Activated CD4-positive, alpha-beta T cell treated with anti-CD3 and anti-CD28 coated beads, Interleukin-2, Interleukin-4, amounts not matched to agents 100 ng/mL and 50 ng/mL, durations not matched to agents 16 hours and 8 hours (primary cell): ENCODE measurements around the gene ENTPD8.
"Not testable (repeated sequence)": the region's sequence is repeated elsewhere in the genome, so short reads cannot be mapped to it uniquely, and the experiment has no call there.

Experiments used
- DNase-seq: peaks from one replicate; pipeline ENCODE4 v3.0.0-alpha.2; 2020; ENCODE audit warnings: low spot score

Gene ENTPD8

GRCh38 chr9:137475666-137476065 lies 34.5 kb upstream of the ENTPD8 start:
- no peak for DNase-seq

GRCh38 chr9:137474271-137474670 lies 33.1 kb upstream of the ENTPD8 start:
- no peak for DNase-seq

GRCh38 chr9:137470785-137471184 lies 29.6 kb upstream of the ENTPD8 start:
- no peak for DNase-seq

GRCh38 chr9:137467896-137468295 lies 26.7 kb upstream of the ENTPD8 start:
- DNase-seq = no peak

GRCh38 chr9:137467161-137467581 lies 26.0 kb upstream of the ENTPD8 start:
- DNase-seq = no peak

- DNase-seq = not testable (repeated sequence)
Measured at GRCh38 chr9:137466389-137467085, 25.4 kb upstream of the ENTPD8 start.

- no peak for DNase-seq
Measured at GRCh38 chr9:137465720-137466388, 24.7 kb upstream of the ENTPD8 start.

GRCh38 chr9:137465000-137465719 lies 24.0 kb upstream of the ENTPD8 start:
- no peak for DNase-seq

- no peak for DNase-seq
Measured at GRCh38 chr9:137464291-137464999, 23.3 kb upstream of the ENTPD8 start.

GRCh38 chr9:137463931-137464290 lies 22.8 kb upstream of the ENTPD8 start:
- no peak for DNase-seq

- no peak for DNase-seq
Measured at GRCh38 chr9:137462986-137463930, 22.1 kb upstream of the ENTPD8 start.

- DNase-seq = no peak
Measured at GRCh38 chr9:137462396-137462985, 21.3 kb upstream of the ENTPD8 start.

- peak; percentile 81 for DNase-seq
Measured at GRCh38 chr9:137461663-137462395, 20.7 kb upstream of the ENTPD8 start.

- DNase-seq = no peak
Measured at GRCh38 chr9:137461316-137461662, 20.1 kb upstream of the ENTPD8 start.

- no peak for DNase-seq
Measured at GRCh38 chr9:137460363-137461315, 19.5 kb upstream of the ENTPD8 start.

- DNase-seq = no peak
Measured at GRCh38 chr9:137459601-137460362, 18.6 kb upstream of the ENTPD8 start.

GRCh38 chr9:137459152-137459600 lies 18.0 kb upstream of the ENTPD8 start, which contains the start of gene NSMF:
Gene NSMF (minus strand): TSS chr9:137459334. CDS start chr9:137459102, 232 bp downstream.
- peak; percentile 94 for DNase-seq
